ENCODE results near the gene NOMO2. TPM values are rescaled to one million over a fixed set of nuclear protein-coding genes. Genes with fewer than 3 reads are reported as not detected.
"Not testable (repeated sequence)": the region's sequence is repeated elsewhere in the genome, so short reads cannot be mapped to it uniquely, and the experiment has no call there.

NOMO2 gene
- total and polyA plus RNA-seq, 2 donors: 37.3 to 50.4 TPM

DNA sequence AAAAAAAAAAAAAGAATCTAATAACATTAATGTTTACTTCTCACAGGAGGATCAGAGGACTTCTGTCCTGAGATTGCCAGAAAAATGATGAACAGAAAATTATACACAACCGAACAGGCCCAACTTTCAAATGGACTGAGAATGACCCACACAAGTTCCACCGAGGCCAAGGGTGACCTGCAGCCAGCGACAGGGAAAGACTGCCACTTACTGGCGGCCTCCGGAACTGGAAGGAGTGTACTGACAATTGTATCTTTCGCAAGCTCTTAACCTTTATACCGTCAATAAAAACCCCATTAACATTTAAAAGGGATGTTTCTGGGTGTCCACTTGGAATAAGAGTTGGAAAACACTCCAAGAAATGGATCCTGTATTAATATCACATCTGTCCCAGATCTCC is 63.5 kb downstream of the NOMO2 start:
- not testable (repeated sequence) for H3K27me3 ChIP-seq (ENCODE audit: control insufficient read depth in 2 of 2, insufficient read depth in 1 of 2, low read length in 1 of 2); H3K4me3 ChIP-seq (ENCODE audit: low read length in 2 of 2); H3K36me3 ChIP-seq (ENCODE audit: control insufficient read depth in 2 of 2, insufficient read depth in 2 of 2, low read length in 1 of 2); DNase-seq (ENCODE audit: low read depth in 6 of 9, low spot score in 9 of 9); H3K27ac ChIP-seq (ENCODE audit: low read depth in 1 of 2, low read length in 1 of 2); H3K4me1 ChIP-seq (ENCODE audit: control insufficient read depth in 2 of 2, insufficient read depth in 2 of 2, low read length in 2 of 2); H3K9me3 ChIP-seq (ENCODE audit: control insufficient read depth in 2 of 2, insufficient read depth in 1 of 2, low read length in 1 of 2)
- no CpG with 5 or more reads among the region's 7 CpGs for WGBS

DNA sequence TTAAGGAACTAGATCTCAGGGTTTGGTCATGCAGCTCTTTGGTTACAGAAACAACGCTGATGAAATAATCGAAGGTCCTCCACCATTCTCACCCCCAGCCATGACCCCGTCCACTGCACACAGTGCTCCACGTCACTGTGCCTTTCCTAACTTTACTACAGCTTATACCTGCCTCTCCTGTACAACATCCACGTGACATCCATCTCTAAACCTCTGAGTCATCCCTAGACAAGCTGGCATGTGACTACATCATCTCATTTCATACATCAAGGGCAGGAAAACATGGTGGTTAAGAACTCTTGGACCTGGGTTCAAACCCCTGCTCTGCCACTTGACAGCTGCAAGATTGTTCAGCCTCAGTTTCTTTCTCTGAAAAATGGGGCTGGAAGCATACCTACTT is 64.9 kb downstream of the NOMO2 start:
- not testable (repeated sequence) for H3K36me3 ChIP-seq (ENCODE audit: control insufficient read depth in 2 of 2, insufficient read depth in 2 of 2, low read length in 1 of 2); H3K4me3 ChIP-seq (ENCODE audit: low read length in 2 of 2); H3K4me1 ChIP-seq (ENCODE audit: control insufficient read depth in 2 of 2, insufficient read depth in 2 of 2, low read length in 2 of 2); H3K27ac ChIP-seq (ENCODE audit: low read depth in 1 of 2, low read length in 1 of 2); DNase-seq (ENCODE audit: low read depth in 6 of 9, low spot score in 9 of 9); H3K27me3 ChIP-seq (ENCODE audit: control insufficient read depth in 2 of 2, insufficient read depth in 1 of 2, low read length in 1 of 2); H3K9me3 ChIP-seq (ENCODE audit: control insufficient read depth in 2 of 2, insufficient read depth in 1 of 2, low read length in 1 of 2)
- WGBS: no CpG with 5 or more reads among the region's 5 CpGs

DNA sequence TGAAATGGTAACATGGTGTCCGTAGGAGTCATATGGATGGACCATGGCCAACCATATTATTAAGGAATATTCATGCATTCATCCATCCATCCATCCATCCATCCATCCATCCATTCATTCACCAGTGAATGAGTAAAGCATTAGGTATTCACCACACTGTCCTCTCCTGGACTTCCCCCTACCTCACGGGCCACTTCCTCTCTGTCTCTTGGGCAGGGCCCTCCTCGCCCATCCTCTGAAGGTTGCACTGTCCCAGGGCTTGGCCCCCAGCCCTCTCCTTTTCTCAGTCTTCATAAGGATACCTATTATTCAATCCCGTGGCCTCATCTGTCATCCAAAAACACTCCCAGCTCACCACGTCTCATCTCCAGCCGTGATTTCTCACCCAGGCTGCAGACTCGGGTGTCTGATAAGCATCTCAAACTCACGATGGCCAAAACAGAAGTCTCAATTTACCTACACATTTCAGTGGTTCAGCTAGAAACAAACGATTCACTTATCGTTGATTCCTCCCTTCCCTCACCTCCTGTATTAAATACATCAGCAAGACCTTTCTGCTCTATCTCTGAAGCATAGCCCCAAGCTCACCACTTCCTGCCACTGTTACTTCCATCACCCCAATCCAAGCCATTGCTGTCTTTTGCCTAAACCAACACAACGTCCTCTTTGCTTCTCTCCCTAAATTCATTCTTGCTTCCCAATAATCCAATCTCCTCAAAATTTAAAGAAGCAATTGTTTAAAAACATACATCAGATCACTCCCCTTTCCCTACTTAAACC is 69.6 kb downstream of the NOMO2 start:
- not testable (repeated sequence) for H3K27me3 ChIP-seq (ENCODE audit: control insufficient read depth in 2 of 2, insufficient read depth in 1 of 2, low read length in 1 of 2); H3K4me1 ChIP-seq (ENCODE audit: control insufficient read depth in 2 of 2, insufficient read depth in 2 of 2, low read length in 2 of 2); H3K36me3 ChIP-seq (ENCODE audit: control insufficient read depth in 2 of 2, insufficient read depth in 2 of 2, low read length in 1 of 2); H3K4me3 ChIP-seq (ENCODE audit: low read length in 2 of 2); H3K27ac ChIP-seq (ENCODE audit: low read depth in 1 of 2, low read length in 1 of 2); DNase-seq (ENCODE audit: low read depth in 6 of 9, low spot score in 9 of 9); H3K9me3 ChIP-seq (ENCODE audit: control insufficient read depth in 2 of 2, insufficient read depth in 1 of 2, low read length in 1 of 2)
- no CpG with 5 or more reads among the region's 11 CpGs for WGBS

DNA sequence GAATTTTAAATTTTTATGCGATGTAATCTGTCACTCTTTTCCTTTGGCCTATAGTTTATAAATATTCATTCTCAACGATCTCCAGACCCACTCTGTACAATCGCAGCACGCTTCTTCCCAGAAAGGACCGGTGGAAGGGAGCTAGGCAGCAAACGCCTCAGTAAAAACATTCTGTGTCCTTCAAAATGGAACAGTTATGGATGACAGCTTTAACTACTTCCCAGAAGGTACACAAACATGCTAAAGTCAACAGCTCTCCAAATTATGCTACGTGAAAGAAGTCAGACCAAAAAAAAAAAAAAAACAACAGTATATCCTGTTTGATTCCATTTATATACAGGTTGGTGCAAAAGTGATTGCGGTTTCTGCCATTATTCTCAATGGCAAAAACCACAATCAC is 125.9 kb downstream of the NOMO2 start:
- H3K4me3 ChIP-seq (ENCODE audit: low read length in 2 of 2); H3K27me3 ChIP-seq (ENCODE audit: control insufficient read depth in 2 of 2, insufficient read depth in 1 of 2, low read length in 1 of 2); H3K36me3 ChIP-seq (ENCODE audit: control insufficient read depth in 2 of 2, insufficient read depth in 2 of 2, low read length in 1 of 2); DNase-seq (ENCODE audit: low read depth in 6 of 9, low spot score in 9 of 9); H3K27ac ChIP-seq (ENCODE audit: low read depth in 1 of 2, low read length in 1 of 2); H3K9me3 ChIP-seq (ENCODE audit: control insufficient read depth in 2 of 2, insufficient read depth in 1 of 2, low read length in 1 of 2); H3K4me1 ChIP-seq (ENCODE audit: control insufficient read depth in 2 of 2, insufficient read depth in 2 of 2, low read length in 2 of 2): not testable (repeated sequence)
- 100% methylated on average over 4 of the region's 8 CpGs for WGBS

- not testable (repeated sequence) for H3K4me1 ChIP-seq (ENCODE audit: control insufficient read depth in 2 of 2, insufficient read depth in 2 of 2, low read length in 2 of 2); H3K27ac ChIP-seq (ENCODE audit: low read depth in 1 of 2, low read length in 1 of 2); H3K9me3 ChIP-seq (ENCODE audit: control insufficient read depth in 2 of 2, insufficient read depth in 1 of 2, low read length in 1 of 2); H3K27me3 ChIP-seq (ENCODE audit: control insufficient read depth in 2 of 2, insufficient read depth in 1 of 2, low read length in 1 of 2); DNase-seq (ENCODE audit: low read depth in 6 of 9, low spot score in 9 of 9); H3K4me3 ChIP-seq (ENCODE audit: low read length in 2 of 2); H3K36me3 ChIP-seq (ENCODE audit: control insufficient read depth in 2 of 2, insufficient read depth in 2 of 2, low read length in 1 of 2)
- no CpG with 5 or more reads among the region's 7 CpGs for WGBS
These were observed 146.1 kb downstream of the NOMO2 start for GRCh38 chr16:18415827-18416226.

DNA sequence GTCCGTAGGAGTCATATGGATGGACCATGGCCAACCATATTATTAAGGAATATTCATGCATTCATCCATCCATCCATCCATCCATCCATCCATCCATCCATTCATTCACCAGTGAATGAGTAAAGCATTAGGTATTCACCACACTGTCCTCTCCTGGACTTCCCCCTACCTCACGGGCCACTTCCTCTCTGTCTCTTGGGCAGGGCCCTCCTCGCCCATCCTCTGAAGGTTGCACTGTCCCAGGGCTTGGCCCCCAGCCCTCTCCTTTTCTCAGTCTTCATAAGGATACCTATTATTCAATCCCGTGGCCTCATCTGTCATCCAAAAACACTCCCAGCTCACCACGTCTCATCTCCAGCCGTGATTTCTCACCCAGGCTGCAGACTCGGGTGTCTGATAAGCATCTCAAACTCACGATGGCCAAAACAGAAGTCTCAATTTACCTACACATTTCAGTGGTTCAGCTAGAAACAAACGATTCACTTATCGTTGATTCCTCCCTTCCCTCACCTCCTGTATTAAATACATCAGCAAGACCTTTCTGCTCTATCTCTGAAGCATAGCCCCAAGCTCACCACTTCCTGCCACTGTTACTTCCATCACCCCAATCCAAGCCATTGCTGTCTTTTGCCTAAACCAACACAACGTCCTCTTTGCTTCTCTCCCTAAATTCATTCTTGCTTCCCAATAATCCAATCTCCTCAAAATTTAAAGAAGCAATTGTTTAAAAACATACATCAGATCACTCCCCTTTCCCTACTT is 152.2 kb downstream of the NOMO2 start:
- H3K9me3 ChIP-seq (ENCODE audit: control insufficient read depth in 2 of 2, insufficient read depth in 1 of 2, low read length in 1 of 2); H3K27ac ChIP-seq (ENCODE audit: low read depth in 1 of 2, low read length in 1 of 2); H3K4me1 ChIP-seq (ENCODE audit: control insufficient read depth in 2 of 2, insufficient read depth in 2 of 2, low read length in 2 of 2); H3K4me3 ChIP-seq (ENCODE audit: low read length in 2 of 2); DNase-seq (ENCODE audit: low read depth in 6 of 9, low spot score in 9 of 9); H3K36me3 ChIP-seq (ENCODE audit: control insufficient read depth in 2 of 2, insufficient read depth in 2 of 2, low read length in 1 of 2); H3K27me3 ChIP-seq (ENCODE audit: control insufficient read depth in 2 of 2, insufficient read depth in 1 of 2, low read length in 1 of 2): not testable (repeated sequence)
- no CpG with 5 or more reads among the region's 11 CpGs for WGBS

- not testable (repeated sequence) for H3K9me3 ChIP-seq (ENCODE audit: control insufficient read depth in 2 of 2, insufficient read depth in 1 of 2, low read length in 1 of 2); H3K36me3 ChIP-seq (ENCODE audit: control insufficient read depth in 2 of 2, insufficient read depth in 2 of 2, low read length in 1 of 2); H3K27ac ChIP-seq (ENCODE audit: low read depth in 1 of 2, low read length in 1 of 2); H3K4me3 ChIP-seq (ENCODE audit: low read length in 2 of 2); H3K27me3 ChIP-seq (ENCODE audit: control insufficient read depth in 2 of 2, insufficient read depth in 1 of 2, low read length in 1 of 2); DNase-seq (ENCODE audit: low read depth in 6 of 9, low spot score in 9 of 9); H3K4me1 ChIP-seq (ENCODE audit: control insufficient read depth in 2 of 2, insufficient read depth in 2 of 2, low read length in 2 of 2)
- WGBS: no CpG with 5 or more reads among the region's 88 CpGs
These were observed 159.8 kb downstream of the NOMO2 start for GRCh38 chr16:18401851-18402657.

- not testable (repeated sequence) for DNase-seq (ENCODE audit: low read depth in 6 of 9, low spot score in 9 of 9); H3K36me3 ChIP-seq (ENCODE audit: control insufficient read depth in 2 of 2, insufficient read depth in 2 of 2, low read length in 1 of 2)
- under 1% methylated on average over 18 of the region's 38 CpGs for WGBS
These were observed 160.7 kb downstream of the NOMO2 start for GRCh38 chr16:18401159-18401558.

DNA sequence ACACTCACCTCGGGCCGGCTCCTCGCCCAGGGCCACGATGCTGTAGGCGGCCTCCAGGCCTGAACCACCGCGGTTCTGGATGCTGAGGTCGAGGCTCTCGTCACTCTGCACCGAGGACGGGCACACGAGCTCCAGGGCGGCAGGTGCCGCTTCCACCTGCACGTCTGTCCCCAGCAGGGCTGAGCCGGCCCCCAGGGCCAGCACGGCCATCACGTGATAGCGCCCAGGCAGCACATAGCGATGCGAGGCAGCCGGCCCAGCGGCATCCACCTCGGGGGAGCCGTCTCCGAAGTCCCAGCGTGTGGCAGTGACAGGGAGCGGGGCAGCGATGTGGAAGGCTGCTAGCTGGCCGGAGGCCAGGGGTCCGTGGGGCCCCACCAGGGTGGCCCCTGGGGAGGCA is 167.5 kb downstream of the NOMO2 start:
- WGBS: no CpG with 5 or more reads among the region's 31 CpGs
- DNase-seq (ENCODE audit: low read depth in 6 of 9, low spot score in 9 of 9): not testable (repeated sequence)

More at GRCh38 chr16:18401159-18401558, 160.7 kb downstream of the NOMO2 start:
- H3K4me1 ChIP-seq (ENCODE audit: control insufficient read depth in 2 of 2, insufficient read depth in 2 of 2, low read length in 2 of 2); H3K27me3 ChIP-seq (ENCODE audit: control insufficient read depth in 2 of 2, insufficient read depth in 1 of 2, low read length in 1 of 2); H3K4me3 ChIP-seq (ENCODE audit: low read length in 2 of 2); H3K9me3 ChIP-seq (ENCODE audit: control insufficient read depth in 2 of 2, insufficient read depth in 1 of 2, low read length in 1 of 2); H3K27ac ChIP-seq (ENCODE audit: low read depth in 1 of 2, low read length in 1 of 2): not testable (repeated sequence)

More for the DNA sequence above, 167.5 kb downstream of the NOMO2 start:
- not testable (repeated sequence) for H3K36me3 ChIP-seq (ENCODE audit: control insufficient read depth in 2 of 2, insufficient read depth in 2 of 2, low read length in 1 of 2); H3K4me1 ChIP-seq (ENCODE audit: control insufficient read depth in 2 of 2, insufficient read depth in 2 of 2, low read length in 2 of 2); H3K9me3 ChIP-seq (ENCODE audit: control insufficient read depth in 2 of 2, insufficient read depth in 1 of 2, low read length in 1 of 2); H3K4me3 ChIP-seq (ENCODE audit: low read length in 2 of 2); H3K27ac ChIP-seq (ENCODE audit: low read depth in 1 of 2, low read length in 1 of 2); H3K27me3 ChIP-seq (ENCODE audit: control insufficient read depth in 2 of 2, insufficient read depth in 1 of 2, low read length in 1 of 2)

All from thymus (tissue), 11 donors.